Calu3 (cell line): ENCODE measurements around the gene DNAJC17. TPM values are rescaled to one million over a fixed set of nuclear protein-coding genes. Genes with fewer than 3 reads are reported as not detected.

Source experiments
- BruUV-seq: library from RNA; stranded (reverse); fragments of 400-500 nt; replicated peaks from 2 replicates; lab custom pipeline; 2021; lab: Mats Ljungman, UMichigan
- CTCF ChIA-PET: fragments of 300-600 bp; sonication (Branson Sonifier 250); formaldehyde crosslinking; loops from one replicate; lab custom pipeline; 2022; ENCODE audit warnings: antibody characterized with exemption; lab: Charles Lee
- DNase-seq: peaks from one replicate; pipeline ENCODE4 v3.0.0; 2022
- H3K27ac Mint-ChIP-seq: one replicate; pipeline ENCODE4 v1.8.0; 2022; ENCODE audit warnings: mixed read lengths; ENCODE audit not compliant: unreplicated experiment
- H3K27me3 Mint-ChIP-seq: one replicate; pipeline ENCODE4 v1.8.0; 2022; ENCODE audit warnings: mixed read lengths; ENCODE audit not compliant: unreplicated experiment
- H3K36me3 Mint-ChIP-seq: one replicate; pipeline ENCODE4 v1.8.0; 2022; ENCODE audit warnings: mild to moderate bottlenecking, moderate library complexity, mixed read lengths; ENCODE audit not compliant: insufficient read depth, unreplicated experiment
- H3K4me1 Mint-ChIP-seq: one replicate; pipeline ENCODE4 v1.8.0; 2022; ENCODE audit warnings: mild to moderate bottlenecking, low read depth, mixed read lengths; ENCODE audit not compliant: unreplicated experiment
- H3K4me3 Mint-ChIP-seq: one replicate; pipeline ENCODE4 v1.8.0; 2022; ENCODE audit warnings: mild to moderate bottlenecking, low read depth, moderate library complexity, mixed read lengths; ENCODE audit not compliant: unreplicated experiment
- H3K9me3 Mint-ChIP-seq: one replicate; pipeline ENCODE4 v1.8.0; 2022; ENCODE audit warnings: low read depth, mixed read lengths; ENCODE audit not compliant: unreplicated experiment
- CTCF ChIP-seq: fragments of 200-600 bp; IDR thresholded peaks from one replicate; pipeline ENCODE4 v1.8.0; 2022; ENCODE audit warnings: antibody characterized with exemption; ENCODE audit not compliant: unreplicated experiment
- intact Hi-C: fragments of 100-400 bp; cut with micrococcal nuclease; formaldehyde crosslinking; loops from one replicate; pipeline ENCODE4 v1.10.0; 2022; ENCODE audit not compliant: unreplicated experiment
- total RNA-seq: library from RNA; stranded (reverse); gene quantifications from 2 replicates; pipeline ENCODE4 v1.2.3, GENCODE V29; 2022

DNAJC17 gene
- total RNA-seq, 1 experiment from 2014 or later = 17.4 TPM

DNA sequence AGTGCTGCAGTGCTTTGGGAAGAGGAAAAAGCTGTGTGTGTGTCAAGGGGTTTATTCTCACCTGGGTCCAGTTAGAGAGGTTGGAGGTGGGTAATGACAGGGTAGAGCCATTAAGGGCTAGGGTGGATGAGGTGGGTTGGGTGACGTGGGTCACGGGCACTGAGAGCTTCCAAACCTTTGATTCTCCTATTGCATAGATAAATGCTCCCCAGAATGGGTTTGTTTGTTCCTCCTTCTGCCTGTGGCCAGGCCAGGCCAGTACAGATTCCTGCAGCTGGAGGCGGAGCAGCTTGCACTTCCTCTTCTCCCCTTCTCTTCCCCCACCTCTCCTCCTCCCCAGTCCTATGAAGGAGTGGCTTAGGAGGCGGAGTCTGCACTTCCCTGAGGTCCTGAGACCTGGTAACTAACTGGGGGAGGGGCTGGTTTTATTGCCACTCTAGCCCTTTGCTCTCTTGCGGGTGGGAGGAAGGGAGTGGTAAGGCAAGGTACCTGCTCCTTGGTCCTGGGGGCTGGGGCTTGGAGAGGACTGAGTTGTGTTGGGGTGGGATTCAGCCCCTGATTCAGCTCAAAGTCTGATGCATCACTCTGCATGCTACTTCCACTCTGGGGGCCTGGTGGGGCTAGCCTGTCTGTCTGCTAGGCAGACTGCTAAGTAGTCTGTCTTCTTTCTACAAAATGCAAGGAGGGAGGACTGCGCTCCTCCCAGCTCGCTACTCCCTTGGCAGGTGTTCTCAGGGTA lies 40.1 kb upstream of the DNAJC17 start:
- H3K27ac Mint-ChIP-seq = peak overlapping the region; percentile 70

GRCh38 chr15:40846841-40847222 lies 39.6 kb upstream of the DNAJC17 start:
- Mint-ChIP-seq H3K9me3 (no peaks in the 10 kb centered on the region), H3K4me1 (peaks cover 10% of the 10 kb centered on the region), H3K4me3 (peak overlapping the region; percentile 79), H3K36me3 (peaks cover 55% of the 10 kb centered on the region), H3K27me3 (no peaks in the 10 kb centered on the region), H3K27ac (peak overlapping the region; percentile 70)
- no peak for DNase-seq
- CTCF ChIA-PET = interaction anchor here (0.6 to 1.5 kb wide), 6 partner anchors 11 to 152 kb away, joined by 3 to 9 read pairs (median 4); partner anchors contain the start of genes RAD51, RHOV and VPS18
- no peak for TF ChIP-seq CTCF
- intact Hi-C loops = loop anchor here (2.0 to 5.0 kb wide), 2 partner anchors 48 to 60 kb away; partner anchors contain the start of gene VPS18
- BruUV-seq = no TSS peak

More for the DNA sequence above, 40.1 kb upstream of the DNAJC17 start:
- no peak for TF ChIP-seq CTCF
- intact Hi-C loops = loop anchor here (2.0 to 5.0 kb wide), 2 partner anchors 47 to 60 kb away; partner anchors contain the start of gene VPS18
- Mint-ChIP-seq H3K4me1 (peaks cover 16% of the 10 kb centered on the region), H3K36me3 (peaks cover 55% of the 10 kb centered on the region), H3K4me3 (peak overlapping the region; percentile 79), H3K9me3 (no peaks in the 10 kb centered on the region), H3K27me3 (no peaks in the 10 kb centered on the region)
- DNase-seq = peak; percentile 64
- BruUV-seq = no TSS peak
- CTCF ChIA-PET = interaction anchor here (0.6 to 1.5 kb wide), 6 partner anchors 10 to 153 kb away, joined by 3 to 9 read pairs (median 4); partner anchors contain the start of genes RAD51, RHOV and VPS18

GRCh38 chr15:40845511-40846284 lies 38.4 kb upstream of the DNAJC17 start:
- DNase-seq = peak; percentile 78
- CTCF ChIA-PET = no interaction called here
- H3K4me3 Mint-ChIP-seq = peak overlapping the region; percentile 79
- peaks cover 48% of the 10 kb centered on the region for H3K36me3 Mint-ChIP-seq
- no peaks in the 10 kb centered on the region for H3K27me3 Mint-ChIP-seq
- no TSS peak for BruUV-seq
- TF ChIP-seq CTCF = no peak
- H3K27ac Mint-ChIP-seq = no peak overlapping the region
- H3K4me1 Mint-ChIP-seq = peaks cover 10% of the 10 kb centered on the region
- H3K9me3 Mint-ChIP-seq = no peaks in the 10 kb centered on the region
- intact Hi-C loops = loop anchor here (2.0 to 5.0 kb wide), 2 partner anchors 49 to 58 kb away; partner anchors contain the start of gene VPS18

- no peak for DNase-seq
- Mint-ChIP-seq H3K27ac (peak overlapping the region; percentile 60), H3K36me3 (peaks cover 41% of the 10 kb centered on the region), H3K27me3 (no peaks in the 10 kb centered on the region), H3K4me1 (peaks cover 10% of the 10 kb centered on the region), H3K4me3 (peak overlapping the region; percentile 79), H3K9me3 (no peaks in the 10 kb centered on the region)
- CTCF ChIA-PET = interaction anchor here (1.2 kb wide), 1 partner anchor 47 kb away, joined by 3 read pairs; no protein-coding TSS in a partner anchor
- BruUV-seq = no TSS peak
- TF ChIP-seq CTCF = no peak
- intact Hi-C loops = loop anchor here (5.0 kb wide), 1 partner anchor 58 kb away; no protein-coding TSS in a partner anchor
Observed at GRCh38 chr15:40845036-40845435, 37.8 kb upstream of the DNAJC17 start.
